ENCODE measurements around the gene REPIN1.
"Not testable (repeated sequence)": the region's sequence is repeated elsewhere in the genome, so short reads cannot be mapped to it uniquely, and the experiment has no call there.

The REPIN1 gene

DNA sequence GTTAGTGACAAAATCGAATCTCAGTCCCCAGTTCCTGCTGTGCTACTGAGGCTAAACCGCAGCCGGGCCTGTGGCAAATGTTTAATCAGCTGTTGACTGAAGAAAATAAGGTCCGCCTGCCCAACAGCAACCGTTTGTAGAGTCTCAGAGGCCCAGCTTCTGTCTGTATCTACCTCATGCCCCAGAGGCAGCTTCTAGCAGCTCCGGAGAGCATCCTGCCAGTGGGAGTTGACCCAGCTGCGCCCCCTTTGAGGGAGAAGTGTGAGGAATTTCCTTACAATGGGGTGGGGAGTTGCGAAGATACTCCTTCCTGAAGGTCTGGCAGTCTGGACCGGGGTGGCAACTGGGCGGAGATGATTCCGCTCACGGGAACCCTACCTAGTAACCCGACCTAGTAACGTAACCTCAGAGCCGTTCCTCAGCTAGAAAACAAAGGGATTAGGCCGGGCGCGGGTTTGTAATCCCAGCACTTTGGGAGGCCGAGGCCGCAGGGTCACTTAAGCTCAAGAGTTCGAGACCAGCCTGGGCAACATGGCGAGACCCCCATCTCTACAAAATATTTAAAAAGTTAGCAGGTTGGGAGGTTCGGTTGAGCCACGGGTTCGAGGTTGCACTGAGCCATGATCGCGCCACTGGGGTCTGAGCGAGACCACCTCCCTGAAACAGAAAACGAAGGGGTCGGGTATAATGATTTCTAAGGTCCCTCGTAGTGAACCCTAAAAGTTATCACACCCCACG lies 9.7 kb downstream of the REPIN1 start:
- no peak for DNase-seq

DNA sequence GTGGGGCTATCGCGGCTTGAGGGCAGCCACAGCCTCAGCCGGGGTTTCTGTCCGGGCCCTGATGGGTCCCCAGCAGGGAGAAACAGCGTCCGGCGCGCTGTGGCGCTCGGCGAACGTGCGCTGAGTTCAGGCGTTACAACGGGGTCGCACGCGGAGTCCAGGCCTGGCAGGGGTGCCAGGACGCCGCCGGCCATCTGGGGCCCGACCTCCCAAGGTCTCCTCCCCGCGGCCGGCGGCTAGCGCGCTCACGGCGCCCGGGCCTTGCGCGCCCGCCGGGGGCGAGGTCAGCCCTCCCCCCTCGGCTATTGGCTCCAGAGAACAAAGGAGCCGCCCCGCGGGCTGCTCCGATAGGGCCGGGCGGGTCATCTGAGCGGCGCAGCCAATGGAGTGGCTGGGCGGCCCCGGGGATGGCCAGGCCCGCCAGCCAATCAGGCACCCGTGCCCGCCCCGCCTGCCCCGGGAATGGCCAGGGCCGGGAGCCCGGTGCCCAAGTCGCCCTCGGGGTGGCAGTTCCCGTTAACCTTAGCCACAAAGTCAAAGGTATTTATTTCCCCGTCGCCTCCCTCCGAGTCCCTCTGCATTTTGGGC lies 10.3 kb downstream of the REPIN1 start, which contains the start of gene ZNF775:
TSS of gene ZNF775 (plus strand) at position 478 of the 588 bp plus-strand sequence. CDS start 9,141 bp downstream, outside the sequence.
- peak; percentile 94 for DNase-seq

DNA sequence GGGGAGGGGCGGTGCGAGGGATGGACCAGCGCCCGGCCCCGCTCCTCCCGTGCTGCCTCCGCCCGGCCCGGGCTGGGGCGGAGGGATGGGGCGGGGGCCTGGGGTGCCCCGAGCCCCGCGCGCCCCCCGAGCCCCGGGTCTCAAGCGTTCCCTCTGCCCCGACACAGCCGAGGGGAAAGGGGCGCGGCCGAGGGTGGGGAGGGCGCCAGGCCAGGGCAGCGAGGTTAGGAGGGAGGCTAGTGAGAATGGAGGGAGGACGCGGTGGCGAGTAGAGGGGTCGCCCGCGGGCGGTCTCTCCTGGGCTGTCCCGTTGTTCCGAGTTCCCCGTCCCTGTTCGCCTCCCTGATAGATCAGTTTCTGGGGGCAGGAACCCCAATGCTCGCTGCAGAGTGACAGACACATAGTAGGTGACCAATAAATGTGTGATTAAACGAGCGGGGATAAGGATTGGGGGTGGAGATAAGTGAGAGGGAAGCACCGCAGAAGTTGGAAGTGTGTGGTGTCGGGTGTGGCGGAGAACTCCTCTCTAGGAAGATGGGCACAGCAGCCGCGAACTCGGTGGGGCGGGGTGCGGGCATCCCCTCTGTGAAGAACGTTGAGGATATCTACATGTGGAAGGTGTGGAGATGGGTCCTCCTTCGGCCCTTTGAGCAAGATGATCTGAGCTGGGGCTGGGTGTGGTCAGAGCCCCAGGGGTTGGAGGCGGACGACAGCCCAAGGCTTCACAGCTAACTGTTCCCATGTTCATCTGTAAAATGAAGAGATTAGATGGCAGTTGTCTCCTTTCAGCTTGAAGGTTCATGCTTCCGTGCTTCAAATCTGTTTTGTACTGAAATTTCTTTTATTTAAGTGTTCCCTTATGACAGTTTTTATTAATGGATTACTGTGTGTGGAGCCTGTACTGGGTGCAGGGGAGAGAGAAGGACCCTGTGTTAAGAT lies 11.1 kb downstream of the REPIN1 start:
- no peak for DNase-seq

DNA sequence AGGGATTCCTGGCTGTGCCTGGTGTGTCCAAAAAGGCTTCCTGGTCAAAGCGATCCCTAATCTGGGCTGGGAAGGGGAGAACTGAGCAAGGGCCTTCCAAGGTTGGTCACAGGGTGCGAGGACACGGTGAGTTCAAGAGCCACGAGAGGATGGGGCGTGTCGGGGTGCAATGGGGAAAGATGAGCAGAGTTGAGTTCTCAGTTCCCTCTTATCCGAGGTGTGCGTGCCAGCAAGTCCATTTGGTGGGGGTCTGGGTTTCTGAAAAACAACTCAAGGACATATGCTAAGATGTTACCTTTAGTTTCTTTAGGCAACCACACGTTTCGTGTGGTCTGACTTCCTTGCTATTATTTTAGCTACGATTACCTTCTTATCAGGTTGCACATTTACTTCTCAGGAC lies 11.8 kb downstream of the REPIN1 start:
- no peak for DNase-seq

DNA sequence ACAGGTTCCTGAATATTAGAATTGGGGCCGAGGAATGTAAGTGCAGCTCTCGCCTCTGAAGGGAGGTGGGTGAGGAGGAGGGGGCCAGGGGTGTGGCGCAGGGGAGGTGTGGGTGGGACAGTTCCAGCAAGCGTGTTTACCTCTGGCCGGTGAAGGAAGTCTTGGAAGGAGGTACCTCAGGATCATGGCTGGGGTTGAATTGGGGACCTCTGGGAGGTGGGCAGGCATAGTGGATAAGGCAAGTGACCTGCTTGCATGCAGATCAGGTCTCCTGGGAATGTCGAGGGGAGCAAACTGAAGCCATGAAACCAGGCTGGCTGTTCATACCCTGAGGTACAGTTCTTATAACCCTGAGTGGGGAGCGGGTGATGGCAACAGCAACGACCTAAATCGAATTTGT lies 12.5 kb downstream of the REPIN1 start:
- no peak for DNase-seq

DNA sequence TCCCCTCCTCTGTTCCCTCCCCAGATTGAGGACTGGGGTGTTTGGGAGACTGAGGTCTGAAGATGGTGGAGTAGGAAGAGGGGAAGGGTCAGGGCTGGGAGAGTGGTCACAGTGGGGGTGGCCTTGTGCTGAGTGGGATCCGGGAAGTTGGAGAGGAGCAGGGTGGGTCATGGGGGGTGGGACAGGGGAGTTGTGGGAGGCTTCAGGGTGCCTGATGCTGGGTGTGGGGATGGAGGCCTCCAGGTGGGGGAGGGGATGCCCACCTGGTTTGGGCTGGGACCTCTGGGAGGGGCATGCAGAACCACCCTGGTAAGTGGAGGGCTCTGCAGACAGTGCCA lies 13.1 kb downstream of the REPIN1 start:
- DNase-seq, result no peak

DNA sequence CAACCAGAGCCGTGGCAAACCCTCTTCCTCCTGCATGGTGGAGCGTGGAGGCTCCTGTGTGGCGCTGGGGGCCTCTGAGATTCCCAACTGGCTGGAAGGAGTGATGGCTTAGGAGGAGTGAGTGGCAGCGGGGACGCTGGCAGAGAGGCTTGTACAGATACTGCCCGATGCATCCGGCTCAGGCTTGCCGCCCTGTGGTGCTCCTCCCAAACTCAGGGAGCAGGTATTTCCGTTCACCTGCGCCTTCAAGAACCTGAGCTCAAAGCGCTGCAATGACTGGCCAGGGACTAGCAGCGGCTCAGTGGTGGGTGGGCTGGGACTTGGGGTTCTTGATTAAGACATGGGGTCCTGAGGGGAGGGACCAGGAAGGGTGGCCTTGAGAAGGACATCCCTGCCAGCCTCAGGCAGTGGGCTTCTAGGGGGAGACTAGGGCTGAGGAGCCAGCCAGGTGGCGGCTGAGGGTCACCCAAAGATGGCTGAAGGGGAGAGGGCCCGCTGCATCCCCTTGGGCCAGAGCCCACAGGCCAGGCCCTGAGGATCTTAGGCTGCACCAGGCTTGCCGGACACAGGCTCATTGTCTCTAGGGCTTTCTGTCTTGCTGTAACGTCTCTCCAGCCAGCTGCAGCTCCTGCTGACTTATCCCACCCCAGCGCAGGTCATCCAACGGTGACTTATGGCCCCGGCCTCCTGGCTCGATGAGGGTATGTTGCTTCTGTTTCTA lies 13.7 kb downstream of the REPIN1 start:
- DNase-seq, result no peak

DNA sequence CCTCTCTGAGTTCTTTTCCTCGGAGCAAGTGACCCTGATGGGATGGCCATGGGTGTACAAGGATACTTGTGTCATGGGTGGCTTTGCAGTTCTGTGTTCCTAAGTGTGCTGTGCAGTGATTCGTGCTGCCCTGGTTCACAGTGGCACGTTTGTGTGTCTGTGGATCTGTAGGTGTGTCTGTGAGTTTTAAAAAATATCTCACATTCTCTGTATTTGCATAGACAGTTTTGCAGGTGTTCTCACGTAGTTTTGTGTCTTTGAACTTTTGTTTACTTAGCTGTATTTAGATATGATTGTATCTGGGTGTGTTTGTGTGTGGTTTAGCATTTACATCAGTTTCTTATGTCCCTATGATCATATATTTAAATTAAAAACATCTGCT lies 14.2 kb downstream of the REPIN1 start:
- no peak for DNase-seq

DNA sequence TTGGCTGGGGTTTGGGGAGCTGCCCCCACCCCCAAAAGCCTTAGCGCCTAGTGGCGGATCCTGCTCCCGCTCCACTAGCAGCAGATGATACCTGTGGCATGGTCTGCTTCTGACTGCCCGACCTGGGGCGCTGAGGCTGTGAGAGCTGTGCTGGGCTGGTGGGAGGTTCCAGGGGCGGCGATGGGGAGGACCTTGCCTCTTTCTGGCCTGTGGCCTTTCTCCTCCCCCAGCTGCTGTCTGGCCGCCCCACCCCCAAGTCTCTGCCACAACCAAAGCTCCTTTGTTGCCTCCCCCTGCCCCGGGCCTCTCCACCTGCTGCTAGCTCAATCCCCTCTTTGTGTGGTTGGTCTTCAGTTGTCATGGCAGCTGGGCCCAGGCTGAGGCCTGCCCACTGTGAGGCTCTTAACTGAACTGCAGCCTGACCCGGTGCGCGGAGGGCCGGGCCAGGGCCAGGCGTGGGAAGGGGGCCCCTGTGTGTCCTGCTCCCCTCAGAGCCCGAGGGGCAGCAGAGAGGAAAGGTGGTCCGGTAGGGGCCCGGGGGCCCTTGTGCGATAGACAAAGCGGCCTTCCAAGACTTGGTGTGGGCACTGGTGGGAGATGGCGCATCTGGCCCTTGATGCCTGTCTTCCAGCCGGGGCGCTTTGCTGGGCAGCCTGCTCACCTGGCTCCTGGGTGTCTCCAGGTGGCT lies 15.2 kb downstream of the REPIN1 start:
- no peak for DNase-seq

DNA sequence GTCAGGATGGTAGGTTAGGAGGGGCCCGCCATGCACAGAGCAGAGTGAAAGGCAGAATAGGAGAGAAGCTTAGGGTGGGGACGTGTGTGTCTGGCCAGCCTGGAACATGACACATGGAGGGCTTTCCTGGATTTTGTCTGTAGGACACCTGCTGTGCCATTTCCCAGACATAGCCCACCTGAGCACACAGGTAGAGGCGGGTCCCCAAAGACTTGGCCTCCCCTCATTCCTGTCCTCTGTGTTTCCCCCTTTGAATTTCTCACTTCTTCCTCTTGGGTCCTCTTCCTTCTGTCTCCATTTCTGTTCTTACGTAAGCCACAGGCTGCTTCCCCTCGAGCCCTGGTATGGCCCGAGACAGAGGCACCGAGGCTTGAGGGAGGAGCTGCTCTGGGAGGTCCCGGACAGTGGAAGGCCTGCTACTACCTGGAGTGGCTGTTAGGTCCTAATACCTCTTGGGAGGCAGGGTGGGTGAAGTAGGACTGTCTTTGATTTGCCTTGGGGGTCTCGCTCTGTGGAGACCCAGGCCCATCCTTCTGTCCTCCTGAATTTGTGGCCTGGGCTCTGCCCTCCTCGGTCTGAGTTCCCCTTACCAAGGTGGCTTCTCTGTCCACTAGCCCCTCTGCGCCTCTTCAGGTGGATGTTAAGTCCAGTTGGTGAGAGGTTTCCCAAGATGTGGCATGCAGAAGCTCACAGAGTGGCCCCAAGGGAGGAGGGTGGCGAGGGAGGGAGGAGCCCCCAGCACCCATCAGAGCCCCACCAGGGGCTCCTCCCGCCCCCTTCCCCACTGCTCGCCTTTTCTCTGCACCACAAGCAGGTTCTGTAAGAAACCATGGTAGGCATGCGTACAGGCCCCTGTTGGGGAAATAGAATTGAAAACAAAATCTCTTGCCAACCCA lies 16.0 kb downstream of the REPIN1 start:
- no peak for DNase-seq

DNA sequence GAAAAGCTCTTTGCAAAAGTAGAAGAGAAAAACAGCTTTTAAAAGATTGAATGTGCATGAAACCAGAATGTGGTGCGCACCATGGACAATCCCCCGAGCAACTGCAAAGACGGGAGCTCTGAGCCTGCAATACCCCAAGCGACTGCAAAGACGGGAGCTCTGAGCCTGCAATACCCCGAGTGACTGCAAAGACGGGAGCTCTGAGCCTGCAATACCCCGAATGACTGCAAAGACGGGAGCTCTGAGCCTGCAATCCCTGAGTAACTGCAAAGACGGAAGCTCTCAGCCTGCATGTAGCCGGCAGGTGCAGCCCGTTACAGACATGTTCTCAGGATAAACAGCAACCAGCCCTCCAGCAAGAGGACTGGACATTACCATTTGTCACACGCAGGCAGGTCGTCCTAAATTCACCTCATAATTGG lies 16.7 kb downstream of the REPIN1 start:
- DNase-seq, result no peak

DNA sequence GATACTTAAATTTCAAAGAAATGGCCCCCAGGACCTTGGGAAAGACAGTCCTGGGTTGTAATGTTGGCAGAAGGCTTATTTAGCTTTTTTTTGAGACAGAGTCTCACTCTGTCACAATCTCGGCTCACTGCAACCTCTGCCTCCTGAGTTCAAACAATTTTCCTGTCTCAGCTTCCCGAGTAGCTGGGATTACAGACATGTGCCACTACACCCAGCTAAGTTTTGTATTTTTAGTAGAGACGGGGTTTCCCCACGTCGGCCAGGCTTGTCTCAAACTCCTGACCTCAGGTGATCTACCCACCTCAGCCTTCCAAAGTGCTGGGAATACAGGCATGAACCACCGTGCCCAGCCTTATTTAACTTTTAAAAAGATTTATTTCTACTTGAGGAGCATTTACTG lies 17.3 kb downstream of the REPIN1 start:
- DNase-seq, result not testable (repeated sequence)

DNA sequence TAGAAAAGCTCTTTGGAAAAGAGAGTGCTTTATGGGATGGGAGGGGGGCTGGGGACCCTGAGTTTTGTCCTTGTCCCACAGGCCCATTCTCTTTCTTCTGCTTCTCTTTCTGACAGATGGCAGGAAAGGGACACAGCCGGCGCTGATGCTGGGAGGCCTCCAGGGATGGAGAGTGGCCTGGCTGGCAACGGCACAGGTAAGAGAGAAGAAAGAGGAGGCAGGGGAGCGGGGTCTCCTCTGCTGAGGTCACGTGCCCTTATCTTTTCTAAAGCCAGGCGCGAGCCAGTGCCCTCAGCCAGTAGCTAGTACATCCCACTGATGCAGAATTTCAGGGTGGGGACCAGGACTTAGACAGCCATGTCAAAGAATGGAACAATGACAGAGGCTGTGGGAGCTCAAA lies 19.7 kb downstream of the REPIN1 start:
- no peak for DNase-seq

DNA sequence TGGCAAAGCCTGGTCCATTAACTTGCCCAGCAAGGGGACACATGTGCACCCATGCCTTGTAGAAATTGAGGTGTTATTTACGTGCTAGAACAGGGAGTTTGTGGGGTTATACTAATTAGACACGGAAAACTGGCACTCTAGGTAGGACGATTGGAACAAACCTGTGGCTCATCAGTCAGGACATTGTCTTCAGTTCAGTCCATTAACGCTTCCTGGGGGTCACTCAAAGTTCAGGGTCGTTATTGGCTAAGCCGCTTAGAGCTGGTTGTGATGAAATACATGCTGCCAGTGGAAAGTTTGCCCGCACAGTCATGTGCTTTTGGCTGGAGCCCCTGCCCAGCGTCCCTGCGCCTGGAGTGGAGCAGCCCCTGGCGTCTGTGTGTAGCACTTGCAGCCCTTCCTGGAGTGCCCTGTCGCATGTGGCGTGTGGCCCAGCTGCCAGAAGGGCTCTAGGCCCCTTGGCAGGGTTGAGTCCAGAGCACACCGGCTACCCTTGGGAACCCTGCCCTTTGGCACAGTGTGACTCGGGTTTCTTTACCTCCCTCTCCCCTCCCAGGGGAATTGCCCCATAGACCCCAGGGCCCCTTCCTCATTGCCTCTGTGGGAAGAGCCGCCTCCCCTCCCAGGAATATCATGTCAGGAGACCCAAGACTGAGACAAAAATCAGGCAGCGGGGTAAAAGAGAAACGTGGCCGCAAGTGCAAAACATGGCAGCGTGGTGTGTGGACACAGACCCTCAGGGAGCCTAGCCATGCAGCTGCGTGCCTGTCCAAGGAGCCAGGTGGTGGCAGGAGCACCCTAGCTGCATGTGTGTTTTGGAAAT lies 20.3 kb downstream of the REPIN1 start:
- no peak for DNase-seq

DNA sequence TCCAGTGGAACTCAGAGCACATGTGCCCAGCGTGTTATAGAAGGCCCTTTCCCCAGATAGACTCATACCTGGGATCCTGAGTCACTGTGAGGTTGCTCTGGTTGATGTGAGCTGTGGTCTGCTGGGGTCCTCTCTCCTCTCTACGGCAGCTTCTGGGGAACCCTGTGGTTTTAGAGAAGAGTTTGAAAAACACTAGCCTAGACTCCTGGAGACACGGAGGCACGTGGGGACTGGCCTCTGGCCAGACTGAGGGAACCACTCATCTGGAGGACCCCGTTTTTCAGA lies 20.9 kb downstream of the REPIN1 start:
- no peak for DNase-seq

DNA sequence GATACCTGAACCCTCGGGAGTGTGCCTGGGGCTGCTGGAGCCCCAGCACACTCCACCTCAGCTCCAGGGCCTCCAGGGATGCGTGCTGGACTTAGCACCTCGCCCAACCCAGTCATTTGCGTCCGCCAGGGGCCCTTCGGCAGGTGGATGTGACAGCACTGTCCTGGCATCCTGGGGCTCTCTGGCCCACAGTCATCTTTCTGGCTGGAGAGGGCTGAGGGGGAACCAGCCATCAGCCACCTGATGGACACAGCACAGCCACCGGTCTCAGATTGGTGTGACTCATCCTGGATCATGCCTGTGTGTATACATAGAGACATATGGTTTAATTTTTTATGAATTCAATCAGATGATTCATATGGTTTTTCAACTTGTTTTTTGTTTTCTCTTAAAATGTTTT lies 21.6 kb downstream of the REPIN1 start:
- no peak for DNase-seq

DNA sequence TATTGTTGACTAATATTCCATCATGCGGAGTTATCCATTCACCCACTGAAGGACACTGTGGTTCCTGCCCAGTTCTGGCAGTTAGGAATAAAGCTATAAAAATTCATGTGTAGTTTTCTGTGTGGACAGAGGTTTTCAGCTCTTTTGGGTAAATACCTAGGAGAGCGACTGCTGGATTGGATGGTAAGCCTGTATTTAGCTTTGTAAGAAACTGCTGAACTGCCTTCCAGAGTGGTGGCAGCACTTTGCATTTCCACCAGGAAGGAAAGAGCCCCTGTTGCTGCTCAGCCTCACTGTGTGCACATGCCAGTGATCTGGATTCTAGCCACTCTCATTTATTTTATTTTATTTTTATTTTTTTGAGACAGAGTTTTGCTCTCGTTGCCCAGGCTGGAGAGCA lies 24.7 kb downstream of the REPIN1 start:
- no peak for DNase-seq

DNA sequence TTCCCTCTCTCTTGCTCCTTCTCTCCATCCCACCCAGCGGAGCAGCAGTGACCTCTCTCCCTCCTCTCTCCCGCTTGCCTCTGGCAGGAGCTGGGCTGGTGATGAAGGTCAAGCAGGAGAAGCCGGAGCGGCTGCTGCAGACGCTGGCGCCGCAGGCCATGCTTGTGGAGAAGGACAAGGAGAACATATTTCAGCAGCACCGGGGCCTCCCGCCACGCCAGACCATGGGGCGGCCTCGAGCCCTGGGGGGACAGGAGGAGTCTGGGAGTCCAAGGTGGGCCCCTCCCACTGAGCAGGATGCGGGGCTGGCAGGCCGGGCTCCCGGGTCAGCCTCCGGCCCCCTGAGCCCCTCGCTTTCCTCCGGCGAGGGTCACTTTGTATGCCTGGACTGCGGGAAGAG lies 27.8 kb downstream of the REPIN1 start:
- no peak for DNase-seq

DNA sequence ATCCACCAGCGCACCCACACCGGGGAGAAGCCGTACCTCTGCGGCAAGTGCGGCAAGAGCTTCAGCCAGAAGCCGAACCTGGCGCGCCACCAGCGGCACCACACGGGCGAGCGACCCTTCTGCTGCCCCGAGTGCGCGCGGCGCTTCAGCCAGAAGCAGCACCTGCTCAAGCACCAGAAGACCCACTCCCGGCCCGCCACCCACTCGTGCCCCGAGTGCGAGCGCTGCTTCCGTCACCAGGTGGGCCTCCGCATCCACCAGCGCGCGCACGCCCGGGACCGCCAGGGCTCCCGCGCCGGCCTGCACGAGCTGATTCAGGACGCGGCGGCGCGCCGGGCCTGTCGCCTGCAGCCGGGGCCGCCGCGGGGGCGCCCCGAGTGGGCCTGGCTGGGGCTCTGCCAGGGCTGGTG lies 28.2 kb downstream of the REPIN1 start:
- DNase-seq, result no peak

DNA sequence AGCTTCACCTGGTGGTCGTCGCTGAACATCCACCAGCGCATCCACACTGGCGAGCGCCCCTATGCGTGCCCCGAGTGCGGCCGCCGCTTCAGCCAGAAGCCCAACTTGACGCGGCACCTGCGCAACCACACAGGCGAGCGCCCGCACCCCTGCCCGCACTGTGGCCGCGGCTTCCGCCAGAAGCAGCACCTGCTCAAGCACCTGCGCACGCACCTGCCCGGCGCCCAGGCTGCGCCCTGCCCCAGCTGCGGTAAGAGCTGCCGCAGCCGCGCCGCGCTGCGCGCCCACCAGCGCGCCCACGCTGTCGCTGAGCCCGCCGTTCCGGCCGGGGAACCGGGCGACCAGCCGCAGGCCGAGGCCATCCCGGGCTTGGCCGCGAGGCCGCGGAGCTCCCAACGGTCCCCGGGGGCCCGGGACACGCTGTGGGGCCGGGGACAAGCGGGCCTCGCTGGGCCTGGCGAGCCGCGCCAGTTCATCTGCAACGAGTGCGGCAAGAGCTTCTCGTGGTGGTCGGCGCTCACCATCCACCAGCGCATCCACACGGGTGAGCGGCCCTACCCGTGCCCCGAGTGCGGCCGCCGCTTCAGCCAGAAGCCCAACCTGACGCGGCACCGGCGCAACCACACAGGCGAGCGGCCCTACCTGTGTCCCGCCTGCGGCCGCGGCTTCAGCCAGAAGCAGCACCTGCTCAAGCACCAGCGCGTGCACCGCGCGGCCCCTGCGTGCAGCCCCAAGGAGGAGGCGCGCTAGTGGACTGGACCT lies 28.9 kb downstream of the REPIN1 start:
- no peak for DNase-seq
